Hepatocyte (in vitro differentiated cells): ENCODE results near the gene ASAP2. TPM values are rescaled to one million over a fixed set of nuclear protein-coding genes. Genes with fewer than 3 reads are reported as not detected.

Experiments used
- DNase-seq: peaks from one replicate; pipeline ENCODE4 v3.0.0-alpha.2; 2016; ENCODE audit warnings: low spot score
- H2AFZ ChIP-seq: fragments of 200-600 bp; sonication (generic); 2 replicates; pipeline ENCODE4 v1.6.0; 2016; ENCODE audit warnings: antibody characterized with exemption, mild to moderate bottlenecking
- H3K27ac ChIP-seq: fragments of 200-600 bp; sonication (generic); 2 replicates; pipeline ENCODE4 v1.5.1; 2016; ENCODE audit warnings: mild to moderate bottlenecking
- H3K27me3 ChIP-seq: fragments of 200-600 bp; sonication (generic); 2 replicates; pipeline ENCODE4 v1.6.1; 2016
- H3K36me3 ChIP-seq: fragments of 200-600 bp; sonication (generic); replicated peaks from 2 replicates; pipeline ENCODE4 v1.5.1; 2016; ENCODE audit warnings: low read depth; ENCODE audit not compliant: insufficient read depth
- H3K4me1 ChIP-seq: fragments of 200-600 bp; sonication (generic); 2 replicates; pipeline ENCODE4 v1.5.1; 2016; ENCODE audit warnings: mild to moderate bottlenecking, moderate library complexity; ENCODE audit not compliant: insufficient read depth
- H3K4me2 ChIP-seq: fragments of 200-600 bp; sonication (generic); 2 replicates; pipeline ENCODE4 v1.6.0; 2016
- H3K4me3 ChIP-seq: fragments of 200-600 bp; sonication (generic); 2 replicates; pipeline ENCODE4 v1.5.1; 2016; ENCODE audit warnings: mild to moderate bottlenecking
- H3K79me2 ChIP-seq: fragments of 200-600 bp; sonication (generic); 2 replicates; pipeline ENCODE4 v1.6.0; 2017; ENCODE audit warnings: mild to moderate bottlenecking
- H3K9me2 ChIP-seq: fragments of 200-600 bp; sonication (generic); replicated peaks from 2 replicates; pipeline ENCODE4 v1.6.0; 2017; ENCODE audit warnings: mild to moderate bottlenecking; ENCODE audit not compliant: insufficient read depth
- H3K9me3 ChIP-seq: fragments of 200-600 bp; sonication (generic); 2 replicates; pipeline ENCODE4 v1.5.1; 2016; ENCODE audit warnings: low read depth, mild to moderate bottlenecking
- H4K20me1 ChIP-seq: fragments of 200-600 bp; sonication (generic); 2 replicates; pipeline ENCODE4 v1.6.0; 2016; ENCODE audit warnings: mild to moderate bottlenecking; ENCODE audit not compliant: insufficient read depth, poor library complexity, severe bottlenecking
- CTCF ChIP-seq: fragments of 200-600 bp; sonication (generic); IDR thresholded peaks from 2 replicates; pipeline ENCODE4 v1.5.1; 2016; ENCODE audit warnings: antibody characterized with exemption, mild to moderate bottlenecking; ENCODE audit not compliant: poor library complexity
- EZH2 ChIP-seq: fragments of 200-600 bp; sonication (generic); IDR thresholded peaks from 2 replicates; pipeline ENCODE4 v1.6.1; 2016; ENCODE audit warnings: antibody characterized with exemption, mild to moderate bottlenecking, borderline replicate concordance
- EZH2phosphoT487 ChIP-seq: fragments of 200-600 bp; sonication (generic); IDR thresholded peaks from one replicate; pipeline ENCODE4 v1.6.1; 2018; ENCODE audit warnings: antibody characterized with exemption, mild to moderate bottlenecking, low read depth, moderate library complexity; ENCODE audit not compliant: unreplicated experiment, severe bottlenecking
- WGBS: methylation state at CpG from one replicate; pipeline ENCODE4 v1.1.6; 2016; ENCODE audit warnings: low lambda C conversion rate; ENCODE audit errors: missing lambda C conversion rate; 5-methylcytosine and 5-hydroxymethylcytosine counted together
- polyA plus RNA-seq: library from polyadenylated mRNA; unstranded; fragments of >200 nt; fragmentation: Nextera tagmentation; extraction: Ambion mirVana; gene quantifications from 2 replicates; pipeline ENCODE4 v1.2.1, GENCODE V29; 2016
- total RNA-seq: library from RNA; depleted of rRNA; stranded (reverse); fragments of >200 nt; gene quantifications from 2 replicates; pipeline ENCODE4 v1.2.3, GENCODE V29; 2014

ASAP2 gene
- total and polyA plus RNA-seq, 2 experiments from 2014 or later, result 13.7 to 21.3 TPM

GRCh38 chr2:9310798-9311197 is 104.2 kb downstream of the ASAP2 start:
- Histone ChIP-seq H3K4me3 (no peak overlapping the region), H4K20me1 (no peaks in the 10 kb centered on the region), H3K9me3 (no peaks in the 10 kb centered on the region), H3K79me2 (peaks cover 7% of the 10 kb centered on the region), H3K27ac (peak overlapping the region; percentile 57), H3K27me3 (no peaks in the 10 kb centered on the region), H3K36me3 (no peaks in the 10 kb centered on the region), H3K4me1 (peaks cover 13% of the 10 kb centered on the region), H3K4me2 (no peak overlapping the region), H2AFZ (no peak overlapping the region), H3K9me2 (no peaks in the 10 kb centered on the region)
- no peak for DNase-seq
- TF ChIP-seq EZH2 (no peak), CTCF (no peak), EZH2phosphoT487 (no peak)
- WGBS, result 47% methylated on average over 1 of the region's 1 CpG

GRCh38 chr2:9311488-9311887 is 104.9 kb downstream of the ASAP2 start:
- no peak overlapping the region for H3K27ac ChIP-seq
- peaks cover 13% of the 10 kb centered on the region for H3K4me1 ChIP-seq
- WGBS, result 86% methylated on average over 12 of the region's 12 CpGs
- no peak overlapping the region for H2AFZ ChIP-seq
- TF ChIP-seq CTCF, result no peak
- no peak for TF ChIP-seq EZH2phosphoT487
- TF ChIP-seq EZH2, result no peak
- no peaks in the 10 kb centered on the region for H3K9me3 ChIP-seq
- no peaks in the 10 kb centered on the region for H3K36me3 ChIP-seq
- H3K27me3 ChIP-seq, result no peaks in the 10 kb centered on the region
- no peaks in the 10 kb centered on the region for H3K9me2 ChIP-seq
- H3K4me2 ChIP-seq, result no peak overlapping the region
- DNase-seq, result no peak
- no peak overlapping the region for H3K4me3 ChIP-seq
- no peaks in the 10 kb centered on the region for H4K20me1 ChIP-seq
- H3K79me2 ChIP-seq, result peaks cover 7% of the 10 kb centered on the region

- no peaks in the 10 kb centered on the region for H3K27me3 ChIP-seq
- no peaks in the 10 kb centered on the region for H3K9me2 ChIP-seq
- no peaks in the 10 kb centered on the region for H3K9me3 ChIP-seq
- H3K4me1 ChIP-seq, result peaks cover 13% of the 10 kb centered on the region
- peaks cover 7% of the 10 kb centered on the region for H3K79me2 ChIP-seq
- no peak overlapping the region for H2AFZ ChIP-seq
- no peak overlapping the region for H3K27ac ChIP-seq
- 95% methylated on average over 6 of the region's 6 CpGs for WGBS
- no peak overlapping the region for H3K4me3 ChIP-seq
- no peak overlapping the region for H3K4me2 ChIP-seq
- TF ChIP-seq EZH2phosphoT487 (no peak), EZH2 (no peak), CTCF (no peak)
- no peaks in the 10 kb centered on the region for H3K36me3 ChIP-seq
- DNase-seq, result no peak
- no peaks in the 10 kb centered on the region for H4K20me1 ChIP-seq
Observed at GRCh38 chr2:9312591-9312990, 106.0 kb downstream of the ASAP2 start.

GRCh38 chr2:9313443-9313842 is 106.8 kb downstream of the ASAP2 start:
- Histone ChIP-seq H3K4me2 (no peak overlapping the region), H3K27ac (no peak overlapping the region), H3K27me3 (no peaks in the 10 kb centered on the region), H2AFZ (no peak overlapping the region), H3K36me3 (no peaks in the 10 kb centered on the region), H3K9me3 (no peaks in the 10 kb centered on the region), H4K20me1 (no peaks in the 10 kb centered on the region), H3K79me2 (peaks cover 7% of the 10 kb centered on the region), H3K4me3 (no peak overlapping the region), H3K9me2 (no peaks in the 10 kb centered on the region), H3K4me1 (peaks cover 13% of the 10 kb centered on the region)
- WGBS, result 91% methylated on average over 9 of the region's 9 CpGs
- DNase-seq, result no peak
- TF ChIP-seq EZH2 (no peak), EZH2phosphoT487 (no peak), CTCF (no peak)
